Measurements from ENCODE around the gene FCGR2B.
"Not testable (repeated sequence)": the region's sequence is repeated elsewhere in the genome, so short reads cannot be mapped to it uniquely, and the experiment has no call there.

The FCGR2B gene

GRCh38 chr1:161636189-161636782 lies 26.7 kb upstream of the FCGR2B start:
- H3K9me3 ChIP-seq (ENCODE audit: control insufficient read depth, insufficient read depth, low read depth, low read length); H3K27ac ChIP-seq (ENCODE audit: extremely low read depth, low read depth, low read length); H3K4me1 ChIP-seq (ENCODE audit: control insufficient read depth, insufficient read depth, low read length); CTCF ChIA-PET; POLR2A ChIA-PET; H3K4me3 ChIP-seq (ENCODE audit: low read depth, low read length); H3K36me3 ChIP-seq (ENCODE audit: control insufficient read depth in 2 of 2, insufficient read depth in 1 of 2, low read length in 2 of 2): not testable (repeated sequence)

GRCh38 chr1:161636976-161637375 lies 26.0 kb upstream of the FCGR2B start:
- H3K36me3 ChIP-seq (ENCODE audit: control insufficient read depth in 2 of 2, insufficient read depth in 1 of 2, low read length in 2 of 2); H3K27ac ChIP-seq (ENCODE audit: extremely low read depth, low read depth, low read length); POLR2A ChIA-PET; CTCF ChIA-PET; H3K4me3 ChIP-seq (ENCODE audit: low read depth, low read length); H3K4me1 ChIP-seq (ENCODE audit: control insufficient read depth, insufficient read depth, low read length); H3K9me3 ChIP-seq (ENCODE audit: control insufficient read depth, insufficient read depth, low read depth, low read length): not testable (repeated sequence)

- H3K27ac ChIP-seq (ENCODE audit: extremely low read depth, low read depth, low read length); CTCF ChIA-PET; H3K36me3 ChIP-seq (ENCODE audit: control insufficient read depth in 2 of 2, insufficient read depth in 1 of 2, low read length in 2 of 2); POLR2A ChIA-PET; H3K9me3 ChIP-seq (ENCODE audit: control insufficient read depth, insufficient read depth, low read depth, low read length); H3K4me1 ChIP-seq (ENCODE audit: control insufficient read depth, insufficient read depth, low read length); H3K4me3 ChIP-seq (ENCODE audit: low read depth, low read length): not testable (repeated sequence)
Measured at GRCh38 chr1:161638251-161638993, 24.5 kb upstream of the FCGR2B start.

GRCh38 chr1:161639203-161639602 lies 23.7 kb upstream of the FCGR2B start:
- CTCF ChIA-PET; H3K9me3 ChIP-seq (ENCODE audit: control insufficient read depth, insufficient read depth, low read depth, low read length); POLR2A ChIA-PET: not testable (repeated sequence)

DNA sequence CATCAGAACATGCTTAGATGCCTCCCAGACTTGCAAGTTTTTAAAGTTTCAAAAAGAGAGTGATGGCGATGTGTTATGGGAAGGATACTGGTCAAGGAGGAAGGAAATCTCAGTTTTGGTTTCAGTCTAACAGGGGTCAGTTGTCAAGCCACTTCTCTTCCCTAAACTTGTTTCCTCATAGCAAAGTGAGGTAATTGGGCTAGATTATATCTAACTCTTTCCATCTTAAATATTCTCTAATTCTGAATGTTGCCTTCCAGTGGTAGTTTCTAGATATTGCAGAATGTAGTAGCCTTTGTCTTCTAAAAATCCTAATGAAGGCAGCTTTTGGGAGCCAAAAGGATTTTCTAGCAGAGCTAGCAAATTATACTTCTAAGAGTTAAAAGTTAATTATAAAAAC lies 20.2 kb upstream of the FCGR2B start:
- H3K36me3 ChIP-seq (ENCODE audit: control insufficient read depth in 2 of 2, insufficient read depth in 1 of 2, low read length in 2 of 2); POLR2A ChIA-PET; H3K27ac ChIP-seq (ENCODE audit: extremely low read depth, low read depth, low read length); CTCF ChIA-PET; H3K4me1 ChIP-seq (ENCODE audit: control insufficient read depth, insufficient read depth, low read length); H3K9me3 ChIP-seq (ENCODE audit: control insufficient read depth, insufficient read depth, low read depth, low read length); H3K4me3 ChIP-seq (ENCODE audit: low read depth, low read length): not testable (repeated sequence)

More at GRCh38 chr1:161639203-161639602, 23.7 kb upstream of the FCGR2B start:
- not testable (repeated sequence) for H3K4me1 ChIP-seq (ENCODE audit: control insufficient read depth, insufficient read depth, low read length); H3K4me3 ChIP-seq (ENCODE audit: low read depth, low read length); H3K27ac ChIP-seq (ENCODE audit: extremely low read depth, low read depth, low read length); H3K36me3 ChIP-seq (ENCODE audit: control insufficient read depth in 2 of 2, insufficient read depth in 1 of 2, low read length in 2 of 2)

DNA sequence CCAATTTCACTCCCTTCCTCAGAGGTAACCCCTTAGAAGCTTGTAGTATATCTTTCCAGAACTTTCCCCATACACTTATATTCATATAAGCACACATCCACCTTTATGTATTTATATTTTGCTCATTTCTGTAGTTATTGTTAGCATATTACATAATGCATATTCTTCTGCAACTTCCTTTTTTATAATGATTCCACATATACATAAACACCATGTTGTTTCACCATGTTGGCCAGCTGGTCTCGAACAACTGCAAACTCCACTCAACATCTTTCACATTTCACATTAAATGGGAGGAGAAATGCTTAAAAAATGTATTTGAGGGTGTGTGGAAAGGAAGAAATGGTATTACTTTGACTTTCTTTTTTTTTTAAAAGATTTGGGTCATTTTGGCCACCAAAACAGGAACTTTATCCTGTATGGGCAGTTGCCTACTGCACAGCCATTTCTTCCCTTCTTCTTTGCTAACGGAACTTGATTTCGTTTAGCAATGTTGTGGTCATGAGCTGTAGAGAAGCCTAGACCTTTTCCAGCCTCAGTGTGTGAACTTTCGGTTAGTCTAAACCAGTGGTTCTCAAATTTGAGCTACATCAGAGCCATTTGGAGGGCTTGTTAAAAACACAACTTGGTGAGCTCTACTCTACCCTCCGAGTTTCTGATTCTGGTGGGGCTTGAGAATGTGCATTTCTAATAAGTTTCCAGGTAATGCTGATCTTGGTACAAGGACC lies 19.3 kb upstream of the FCGR2B start:
- POLR2A ChIA-PET; H3K4me3 ChIP-seq (ENCODE audit: low read depth, low read length); H3K36me3 ChIP-seq (ENCODE audit: control insufficient read depth in 2 of 2, insufficient read depth in 1 of 2, low read length in 2 of 2); CTCF ChIA-PET; H3K9me3 ChIP-seq (ENCODE audit: control insufficient read depth, insufficient read depth, low read depth, low read length); H3K4me1 ChIP-seq (ENCODE audit: control insufficient read depth, insufficient read depth, low read length); H3K27ac ChIP-seq (ENCODE audit: extremely low read depth, low read depth, low read length): not testable (repeated sequence)

DNA sequence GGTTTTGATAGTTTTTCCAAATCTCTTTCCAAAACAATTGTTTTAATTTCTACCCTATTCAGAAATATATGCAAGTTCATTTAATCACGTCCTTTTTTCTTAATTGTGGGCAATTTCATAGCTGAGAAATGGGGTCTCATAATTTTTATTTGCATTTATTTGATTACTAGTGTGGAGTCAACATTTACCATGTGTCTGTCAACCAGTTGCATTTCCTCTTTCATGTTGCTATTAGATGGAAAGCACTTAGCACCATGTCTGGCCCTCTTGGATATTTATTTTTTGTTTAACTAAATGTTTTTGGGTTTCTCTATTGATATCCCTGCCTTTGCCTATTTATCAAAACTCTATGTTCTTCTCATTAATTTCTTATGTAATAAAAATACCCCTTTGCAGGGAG lies 18.1 kb upstream of the FCGR2B start:
- CTCF ChIA-PET, result interaction anchor here (0.9 to 1.0 kb wide), 3 partner anchors 88 to 97 kb away, joined by 3 to 6 read pairs (median 5); no protein-coding TSS in a partner anchor
- POLR2A ChIA-PET; H3K27ac ChIP-seq (ENCODE audit: extremely low read depth, low read depth, low read length); H3K4me3 ChIP-seq (ENCODE audit: low read depth, low read length); H3K36me3 ChIP-seq (ENCODE audit: control insufficient read depth in 2 of 2, insufficient read depth in 1 of 2, low read length in 2 of 2); H3K9me3 ChIP-seq (ENCODE audit: control insufficient read depth, insufficient read depth, low read depth, low read length); H3K4me1 ChIP-seq (ENCODE audit: control insufficient read depth, insufficient read depth, low read length): not testable (repeated sequence)

All from HEK293 (cell line).